Measurements from ENCODE around the gene FAM83F.

The FAM83F gene

DNA sequence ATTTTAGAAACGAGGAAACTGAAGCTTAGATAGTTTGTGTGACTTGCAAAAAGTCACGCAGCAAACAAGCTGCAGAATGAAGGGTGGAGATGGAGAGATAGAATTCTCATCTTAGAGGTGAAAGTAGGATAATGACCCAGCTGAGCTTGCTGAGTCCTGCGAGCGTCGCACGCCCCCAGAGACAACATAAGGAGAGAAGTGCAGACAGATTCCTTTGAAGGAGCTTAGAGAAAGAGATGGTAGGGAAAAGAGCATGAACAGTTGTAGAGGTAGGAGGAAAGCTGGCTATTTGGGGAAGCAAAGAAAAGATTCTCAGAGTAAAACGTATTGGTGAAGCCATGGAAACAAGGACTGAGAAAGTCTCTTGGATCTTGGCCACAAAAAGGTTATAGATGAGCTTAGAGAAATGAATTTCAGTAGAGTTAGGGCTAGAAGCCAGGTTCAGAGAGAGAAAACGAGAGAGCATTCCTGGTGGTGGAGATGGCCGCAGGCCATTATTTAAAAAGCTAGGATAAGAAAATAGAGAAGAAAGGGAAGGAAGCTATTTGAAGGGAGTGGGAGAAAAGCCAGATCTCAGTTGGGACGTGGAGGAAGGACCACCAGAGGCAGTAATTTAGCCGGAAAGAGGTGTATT is 44.8 kb downstream of the FAM83F start:
- no peak for DNase-seq

DNA sequence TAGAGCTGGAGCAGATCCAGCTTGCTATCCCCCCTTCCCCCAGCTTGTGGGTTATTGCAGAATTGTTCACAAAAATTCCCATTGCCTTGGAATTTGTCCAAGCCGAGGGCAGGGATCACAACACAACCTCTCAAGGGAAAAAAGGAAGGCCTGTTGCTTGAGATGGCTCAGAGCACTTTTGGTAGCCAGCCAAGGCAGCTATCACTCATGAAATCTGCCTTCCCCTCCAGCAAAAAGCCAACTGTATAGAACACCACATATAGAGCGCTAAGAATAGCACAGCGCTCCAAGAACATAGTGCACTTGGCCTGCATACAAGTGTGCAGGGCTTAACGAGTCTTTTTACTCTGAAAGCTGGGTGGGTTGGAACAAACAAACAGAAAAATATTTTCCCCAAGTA is 46.2 kb downstream of the FAM83F start:
- DNase-seq = no peak

DNA sequence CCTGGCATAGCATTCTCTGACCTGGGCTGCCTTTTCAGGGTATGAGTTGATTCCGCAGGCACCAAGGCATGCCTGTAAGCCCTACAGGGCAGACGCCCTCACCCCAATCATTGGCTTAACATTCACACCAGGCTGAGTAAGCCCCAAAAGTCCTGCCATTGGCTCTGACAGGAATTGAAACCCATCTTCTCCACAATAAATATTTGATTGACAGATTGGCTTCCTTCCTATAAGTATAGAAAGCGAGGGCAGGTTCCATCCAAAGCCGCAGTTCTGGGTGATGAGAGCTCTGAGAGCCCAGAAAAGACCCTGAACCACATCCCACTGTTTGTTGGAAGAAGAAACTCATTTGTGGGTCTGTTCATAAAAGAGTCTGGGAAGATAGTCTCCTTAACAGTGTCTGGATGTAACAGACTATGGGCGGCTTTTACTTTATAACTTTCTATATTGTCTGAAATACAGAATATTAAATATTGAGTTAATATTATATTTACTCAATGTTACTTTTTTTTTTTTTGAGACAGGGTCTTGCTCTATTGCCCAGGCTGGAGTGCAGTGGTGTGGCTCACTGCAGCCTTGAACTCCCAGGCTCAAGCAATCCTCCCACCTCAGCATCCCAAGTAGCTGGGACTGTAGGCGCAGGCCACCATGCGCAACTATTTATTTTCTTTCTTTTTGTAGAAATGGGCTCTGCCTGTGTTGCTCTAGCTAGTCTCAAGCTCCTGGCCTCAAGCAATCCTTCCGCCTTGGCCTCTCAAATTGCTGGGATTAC is 46.8 kb downstream of the FAM83F start:
- no peak for DNase-seq

GRCh38 chr22:40042312-40042711 is 47.6 kb downstream of the FAM83F start:
- no peak for DNase-seq

DNA sequence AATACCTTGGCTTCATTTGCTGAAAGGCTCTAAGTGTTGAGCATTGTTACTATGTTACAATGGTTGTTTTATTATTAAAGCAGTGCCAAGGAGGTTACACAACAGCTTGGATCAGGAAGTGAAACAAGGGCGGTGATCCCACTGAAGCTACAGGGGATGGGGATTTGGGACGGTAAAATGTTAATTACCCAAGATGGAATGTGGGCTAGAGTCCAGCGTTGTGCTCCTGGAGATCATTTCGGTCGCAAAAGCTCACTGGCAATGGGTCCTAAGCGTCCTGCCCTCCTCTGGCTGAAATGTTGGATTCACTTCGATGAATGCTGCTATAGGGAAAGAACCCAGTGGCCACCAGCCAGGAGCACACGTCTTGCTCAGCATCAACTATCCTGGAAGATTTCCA is 48.3 kb downstream of the FAM83F start:
- no peak for DNase-seq

DNA sequence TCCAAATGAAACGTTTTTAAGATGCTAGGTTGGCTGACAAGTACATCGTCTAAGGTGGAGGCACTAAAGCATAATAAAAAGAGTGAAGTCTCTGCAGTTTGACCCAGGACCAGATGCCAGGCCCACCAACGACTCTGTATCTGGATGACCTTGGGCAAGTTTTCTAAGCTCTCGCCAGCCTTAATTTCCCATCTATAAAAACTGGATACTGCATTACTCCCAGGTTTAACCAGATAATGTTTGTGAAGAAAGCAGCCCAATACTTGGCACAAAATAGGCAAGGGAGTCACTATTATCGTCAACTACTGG is 49.0 kb downstream of the FAM83F start:
- DNase-seq = no peak

- peak; percentile 99 for DNase-seq
Observed at GRCh38 chr22:40044102-40044869, 49.5 kb downstream of the FAM83F start.

DNA sequence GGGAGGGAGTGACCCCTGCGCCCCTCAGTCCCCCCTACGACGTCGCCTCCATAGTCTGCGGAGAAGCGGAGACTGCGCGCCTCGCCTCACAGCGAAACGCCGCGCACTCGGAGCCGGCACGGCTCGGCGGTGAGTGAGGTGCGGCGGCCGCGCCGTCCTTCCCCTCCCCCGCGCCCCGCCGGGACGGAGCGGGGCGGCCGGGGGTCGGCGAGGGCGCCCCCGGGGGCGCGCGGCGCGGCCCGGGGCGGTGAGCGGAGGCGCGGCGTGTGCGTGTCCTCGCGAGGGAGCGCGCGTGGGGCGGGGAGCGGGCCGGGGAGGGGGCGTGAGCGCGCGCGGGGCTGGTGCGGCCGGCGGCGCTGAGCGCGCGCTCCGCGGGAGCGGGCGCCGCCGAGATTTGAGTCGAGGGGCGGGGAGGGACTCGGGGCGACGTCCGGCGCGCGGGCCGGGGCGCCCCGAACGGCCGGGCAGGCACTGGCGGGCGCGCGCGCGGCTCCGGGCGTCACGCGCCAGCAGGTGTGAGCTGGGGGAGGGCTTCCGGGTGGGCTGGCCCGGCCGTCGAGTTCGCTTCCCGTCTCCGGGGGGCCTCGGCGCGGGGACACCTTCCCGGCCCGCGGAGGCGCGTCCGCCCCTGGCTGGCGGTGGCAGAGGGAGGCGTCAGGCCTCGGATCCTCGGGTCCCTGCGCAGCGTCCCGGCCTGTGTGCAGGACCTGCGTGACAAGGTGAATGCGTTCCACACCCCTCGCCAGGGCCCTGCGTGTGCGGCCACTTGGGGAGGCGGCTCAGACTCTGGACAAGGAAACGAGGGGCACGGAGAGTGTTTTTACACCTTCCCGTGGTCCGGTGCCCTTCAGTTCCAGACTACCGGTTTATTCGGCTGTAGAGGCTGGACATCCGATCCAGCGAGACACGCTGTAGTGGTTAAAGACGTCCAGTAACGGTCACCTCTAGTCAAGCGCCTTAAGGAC is 50.4 kb downstream of the FAM83F start:
- peak; percentile 74 for DNase-seq

DNA sequence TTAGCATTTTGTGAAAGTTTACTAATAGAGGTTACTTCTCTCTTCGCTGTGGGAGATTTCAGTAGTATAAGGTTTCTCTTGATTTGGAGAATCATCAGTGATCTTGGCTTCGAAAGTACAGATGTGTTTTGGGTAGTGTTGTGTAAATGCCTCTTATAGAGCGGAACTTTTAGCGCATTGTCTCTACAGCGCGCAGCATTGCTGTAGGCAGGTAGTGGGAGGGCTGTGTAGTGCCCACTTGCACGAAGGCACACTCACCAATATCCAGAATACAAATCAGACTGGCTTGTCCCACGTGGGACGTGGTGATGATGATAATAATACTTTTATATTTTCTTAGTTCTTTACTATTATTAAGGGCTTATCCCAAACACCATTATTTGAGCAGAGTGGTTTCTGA is 51.4 kb downstream of the FAM83F start:
- DNase-seq = peak; percentile 30

DNA sequence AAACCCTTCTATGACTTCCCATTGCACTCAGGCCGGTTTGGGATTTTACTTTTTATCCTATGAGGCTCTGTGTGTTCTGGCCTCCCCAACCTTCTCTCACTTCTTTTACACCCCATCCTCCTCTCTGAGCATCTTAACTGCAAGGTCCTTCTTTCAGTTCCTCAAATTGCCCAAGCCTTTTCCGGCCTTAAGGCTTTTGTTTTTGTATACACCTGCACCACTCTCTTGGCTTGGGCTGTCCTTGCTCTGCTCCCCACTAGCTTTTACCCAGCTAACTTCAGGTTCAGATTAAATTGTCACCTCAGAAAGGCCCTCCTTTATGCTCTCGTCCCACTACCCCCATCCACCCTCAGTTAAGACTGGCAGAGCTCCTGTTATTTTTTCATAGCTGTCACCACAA is 55.5 kb downstream of the FAM83F start:
- no peak for DNase-seq

DNA sequence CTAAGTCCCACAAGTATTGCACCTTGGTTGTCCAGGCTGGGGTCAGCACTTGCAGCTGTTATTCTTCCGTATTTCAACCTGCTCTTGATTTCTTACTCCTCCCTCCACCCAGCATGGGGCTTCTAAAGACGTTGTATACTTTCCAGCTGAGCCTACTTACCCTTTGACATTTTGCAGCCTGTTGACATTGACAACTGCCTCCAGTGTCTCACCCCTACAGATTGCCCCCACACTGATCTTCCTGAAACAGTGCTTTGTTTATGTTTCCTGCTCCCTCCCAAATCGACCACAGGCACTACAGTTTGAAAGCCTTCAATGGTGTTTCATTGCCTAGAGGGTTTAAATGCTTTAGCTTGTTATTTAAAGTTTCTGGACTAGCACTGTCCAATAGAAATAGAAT is 56.6 kb downstream of the FAM83F start:
- no peak for DNase-seq

GRCh38 chr22:40053460-40053859 is 58.7 kb downstream of the FAM83F start:
- no peak for DNase-seq

DNA sequence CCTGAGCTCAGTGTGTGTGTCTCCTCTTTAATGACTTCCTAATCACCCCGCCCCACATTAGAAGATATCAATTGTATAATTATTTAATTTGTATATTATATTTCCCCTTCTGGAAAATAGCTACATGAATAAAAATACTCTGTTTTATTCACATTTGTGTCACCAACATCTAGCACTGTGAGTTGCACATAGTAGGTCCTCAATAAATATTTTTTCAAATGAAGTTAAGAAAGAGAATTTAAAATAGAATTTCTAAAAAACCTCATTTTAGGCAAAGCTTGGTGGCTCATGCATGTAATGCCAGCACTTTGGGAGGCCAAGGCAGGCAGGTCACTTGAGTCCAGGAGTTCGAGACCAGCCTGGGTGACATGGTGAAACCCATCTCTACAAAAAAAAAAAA is 59.7 kb downstream of the FAM83F start:
- DNase-seq = no peak

- peak; percentile 19 for DNase-seq
Observed at GRCh38 chr22:40055143-40055883, 60.6 kb downstream of the FAM83F start.

DNA sequence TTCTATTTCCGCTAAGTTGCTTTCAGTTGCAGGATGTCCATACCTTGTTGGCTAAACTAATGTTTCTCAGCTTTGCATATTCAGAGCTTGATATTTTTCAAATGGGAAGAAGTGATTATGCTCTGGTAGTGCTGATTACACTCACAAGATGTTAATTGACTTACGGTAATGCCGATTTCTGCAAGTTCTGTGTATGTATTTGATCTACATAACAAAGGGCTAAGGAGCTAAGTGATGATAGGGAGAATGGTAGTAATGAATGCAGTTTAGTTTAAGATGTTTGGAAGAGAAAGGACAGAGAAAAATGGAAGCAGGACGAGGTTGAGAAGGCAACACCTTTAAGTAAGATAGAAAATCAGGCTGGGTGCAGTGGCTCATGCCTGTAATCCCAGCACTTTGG is 61.4 kb downstream of the FAM83F start:
- no peak for DNase-seq

- DNase-seq = no peak
Observed at GRCh38 chr22:40056559-40056958, 61.8 kb downstream of the FAM83F start.

GRCh38 chr22:40057652-40058051 is 62.9 kb downstream of the FAM83F start:
- DNase-seq = no peak

DNA sequence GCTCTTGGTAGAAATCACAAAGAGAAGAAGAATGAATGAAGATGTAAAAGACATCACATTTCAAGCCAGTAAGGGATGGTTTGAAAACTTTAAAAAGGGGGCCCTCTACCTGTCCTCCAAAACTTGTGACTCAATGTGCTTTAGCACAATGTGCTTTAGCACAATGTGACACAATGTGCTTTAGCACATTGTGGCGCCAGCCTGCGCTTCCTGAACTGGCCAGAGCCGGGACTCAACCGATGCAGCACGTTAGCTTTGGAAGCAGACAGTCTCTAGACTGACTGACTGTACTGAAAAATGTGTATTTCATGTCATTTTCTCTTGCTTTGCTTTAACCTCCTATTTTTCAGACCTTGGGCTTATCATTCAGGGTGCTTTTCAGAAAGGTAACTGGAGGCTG is 63.5 kb downstream of the FAM83F start:
- DNase-seq = peak; percentile 49

DNA sequence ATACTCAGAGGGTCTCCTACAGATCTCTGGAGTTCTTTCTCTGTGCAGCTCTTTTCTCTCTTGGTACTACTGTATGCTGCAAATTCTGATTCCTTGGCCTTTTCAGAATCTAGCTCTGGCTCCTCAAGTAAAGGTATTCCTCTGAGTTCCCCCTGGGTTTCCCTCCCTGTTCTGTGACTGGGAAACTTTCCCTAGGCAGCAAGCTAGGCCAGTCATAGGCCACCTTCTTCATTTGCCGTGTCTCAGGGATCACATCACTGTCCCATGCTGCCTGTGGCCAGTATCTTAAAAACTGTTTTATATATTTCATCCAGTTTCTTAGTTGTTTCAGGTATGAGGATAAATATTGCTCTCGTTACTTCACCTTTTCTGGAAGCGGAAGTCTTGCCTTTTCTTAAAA is 71.2 kb downstream of the FAM83F start:
- no peak for DNase-seq

DNA sequence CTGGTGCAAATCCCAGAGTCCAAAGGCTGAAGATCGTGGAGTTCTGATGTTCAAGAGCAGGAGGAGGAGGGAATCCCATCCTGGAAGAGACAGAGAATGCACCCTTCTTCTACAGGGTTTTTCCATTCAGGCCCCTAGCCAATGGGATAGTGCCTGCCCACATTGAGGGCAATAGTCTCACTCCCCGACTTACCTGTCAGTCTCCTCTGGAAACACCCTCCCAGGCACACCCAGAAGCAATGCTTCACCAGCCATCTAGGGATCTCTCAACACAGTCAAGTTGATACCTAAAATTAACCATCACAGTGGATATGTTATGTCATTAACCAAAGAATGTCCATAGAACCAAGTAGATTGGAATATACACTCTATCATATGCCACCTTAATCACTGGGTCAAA is 72.9 kb downstream of the FAM83F start:
- no peak for DNase-seq

DNA sequence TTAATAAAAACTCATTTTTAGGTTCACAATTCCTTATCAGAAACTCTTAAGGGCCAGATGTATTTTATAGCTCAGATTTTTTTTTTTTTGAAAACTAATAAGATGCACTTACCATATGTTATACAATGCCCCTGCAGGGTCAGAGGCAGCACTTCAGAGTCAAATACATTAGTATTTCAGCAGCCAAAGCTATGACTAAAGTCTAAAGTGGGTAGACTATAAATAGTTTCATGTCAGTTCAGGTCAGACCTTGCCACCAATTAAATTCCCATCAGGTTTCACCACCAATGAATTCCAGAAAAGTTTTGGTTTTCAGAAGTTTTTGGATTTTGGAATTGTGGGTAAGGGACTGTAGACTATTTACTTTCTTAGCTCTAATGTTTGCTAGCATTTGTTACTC is 75.9 kb downstream of the FAM83F start:
- DNase-seq = no peak

- no peak for DNase-seq
Observed at GRCh38 chr22:40071720-40072119, 77.0 kb downstream of the FAM83F start.

Data from stimulated activated CD4-positive, alpha-beta T cell treated with anti-CD3 and anti-CD28 coated beads, Interleukin-4, amount 100 ng/mL, for 24 hours (primary cell).